HL-60 (cell line): ENCODE data around the gene SGSH.

Experiments used
- TF ChIP-seq, protein P1 (sequence below): IDR thresholded peaks from 2 replicates; pipeline ENCODE4 v1.6.1; 2012; ENCODE audit warnings: low read depth; ENCODE audit not compliant: insufficient replicate concordance
- TF ChIP-seq, protein P2 (sequence below): IDR thresholded peaks from one replicate; pipeline ENCODE4 v1.5.1; 2011; ENCODE audit warnings: low read length, control low read depth, inconsistent platforms; ENCODE audit not compliant: insufficient read depth

DNA sequence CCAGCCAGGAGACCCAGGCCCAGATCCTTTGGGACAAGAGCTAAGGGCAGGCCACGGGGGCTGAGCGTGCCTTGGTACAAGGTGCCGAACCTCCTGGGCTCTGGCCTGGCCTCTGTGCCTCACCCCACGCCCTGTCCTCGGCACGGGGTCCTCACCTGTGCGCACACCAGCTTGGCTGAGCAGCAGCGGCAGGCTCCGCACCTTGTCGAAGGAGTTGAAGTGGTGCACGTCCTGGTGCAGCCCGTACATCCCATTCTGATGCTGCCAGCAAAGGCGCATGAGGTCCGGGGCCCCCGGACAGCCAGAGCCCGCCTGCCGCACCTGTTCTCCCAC, 5.3 kb downstream of the SGSH start:
- TF ChIP-seq, protein P1, sequence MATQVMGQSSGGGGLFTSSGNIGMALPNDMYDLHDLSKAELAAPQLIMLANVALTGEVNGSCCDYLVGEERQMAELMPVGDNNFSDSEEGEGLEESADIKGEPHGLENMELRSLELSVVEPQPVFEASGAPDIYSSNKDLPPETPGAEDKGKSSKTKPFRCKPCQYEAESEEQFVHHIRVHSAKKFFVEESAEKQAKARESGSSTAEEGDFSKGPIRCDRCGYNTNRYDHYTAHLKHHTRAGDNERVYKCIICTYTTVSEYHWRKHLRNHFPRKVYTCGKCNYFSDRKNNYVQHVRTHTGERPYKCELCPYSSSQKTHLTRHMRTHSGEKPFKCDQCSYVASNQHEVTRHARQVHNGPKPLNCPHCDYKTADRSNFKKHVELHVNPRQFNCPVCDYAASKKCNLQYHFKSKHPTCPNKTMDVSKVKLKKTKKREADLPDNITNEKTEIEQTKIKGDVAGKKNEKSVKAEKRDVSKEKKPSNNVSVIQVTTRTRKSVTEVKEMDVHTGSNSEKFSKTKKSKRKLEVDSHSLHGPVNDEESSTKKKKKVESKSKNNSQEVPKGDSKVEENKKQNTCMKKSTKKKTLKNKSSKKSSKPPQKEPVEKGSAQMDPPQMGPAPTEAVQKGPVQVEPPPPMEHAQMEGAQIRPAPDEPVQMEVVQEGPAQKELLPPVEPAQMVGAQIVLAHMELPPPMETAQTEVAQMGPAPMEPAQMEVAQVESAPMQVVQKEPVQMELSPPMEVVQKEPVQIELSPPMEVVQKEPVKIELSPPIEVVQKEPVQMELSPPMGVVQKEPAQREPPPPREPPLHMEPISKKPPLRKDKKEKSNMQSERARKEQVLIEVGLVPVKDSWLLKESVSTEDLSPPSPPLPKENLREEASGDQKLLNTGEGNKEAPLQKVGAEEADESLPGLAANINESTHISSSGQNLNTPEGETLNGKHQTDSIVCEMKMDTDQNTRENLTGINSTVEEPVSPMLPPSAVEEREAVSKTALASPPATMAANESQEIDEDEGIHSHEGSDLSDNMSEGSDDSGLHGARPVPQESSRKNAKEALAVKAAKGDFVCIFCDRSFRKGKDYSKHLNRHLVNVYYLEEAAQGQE, result no peak
- TF ChIP-seq, protein P2, sequence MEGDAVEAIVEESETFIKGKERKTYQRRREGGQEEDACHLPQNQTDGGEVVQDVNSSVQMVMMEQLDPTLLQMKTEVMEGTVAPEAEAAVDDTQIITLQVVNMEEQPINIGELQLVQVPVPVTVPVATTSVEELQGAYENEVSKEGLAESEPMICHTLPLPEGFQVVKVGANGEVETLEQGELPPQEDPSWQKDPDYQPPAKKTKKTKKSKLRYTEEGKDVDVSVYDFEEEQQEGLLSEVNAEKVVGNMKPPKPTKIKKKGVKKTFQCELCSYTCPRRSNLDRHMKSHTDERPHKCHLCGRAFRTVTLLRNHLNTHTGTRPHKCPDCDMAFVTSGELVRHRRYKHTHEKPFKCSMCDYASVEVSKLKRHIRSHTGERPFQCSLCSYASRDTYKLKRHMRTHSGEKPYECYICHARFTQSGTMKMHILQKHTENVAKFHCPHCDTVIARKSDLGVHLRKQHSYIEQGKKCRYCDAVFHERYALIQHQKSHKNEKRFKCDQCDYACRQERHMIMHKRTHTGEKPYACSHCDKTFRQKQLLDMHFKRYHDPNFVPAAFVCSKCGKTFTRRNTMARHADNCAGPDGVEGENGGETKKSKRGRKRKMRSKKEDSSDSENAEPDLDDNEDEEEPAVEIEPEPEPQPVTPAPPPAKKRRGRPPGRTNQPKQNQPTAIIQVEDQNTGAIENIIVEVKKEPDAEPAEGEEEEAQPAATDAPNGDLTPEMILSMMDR, result no peak
